ENCODE measurements around the gene SMAP2. TPM values are rescaled to one million over a fixed set of nuclear protein-coding genes. Genes with fewer than 3 reads are reported as not detected.

The SMAP2 gene
- total RNA-seq, 1 experiment from 2014 or later: 31.9 TPM

DNA sequence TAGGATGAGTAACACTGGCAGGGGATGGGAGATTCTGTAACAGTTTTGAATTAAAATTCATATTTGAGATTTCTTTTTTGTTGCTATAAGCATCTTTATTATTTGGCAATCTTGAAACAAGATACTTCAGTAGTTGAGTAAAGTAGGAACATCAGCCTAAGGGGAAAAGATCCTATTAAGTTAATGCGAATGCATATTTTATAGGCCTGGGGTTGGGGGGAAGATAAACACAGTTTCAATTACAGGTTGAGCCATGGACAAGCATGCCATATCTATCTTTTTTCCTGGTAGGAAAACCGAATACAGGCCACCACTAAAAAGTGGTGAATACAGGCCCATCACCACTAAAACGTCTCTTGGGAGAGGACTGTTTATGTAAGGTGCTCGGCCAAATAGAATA, 32.3 kb downstream of the SMAP2 start:
- DNase-seq (ENCODE audit: low read depth in 1 of 2, low spot score in 2 of 2): no peak
- Histone ChIP-seq H3K27me3 (replicated peaks) (no peaks in the 10 kb centered on the region), H3K9me3 (replicated peaks) (no peaks in the 10 kb centered on the region), H3K27ac (no peak overlapping the region), H3K4me1 (replicated peaks) (no peaks in the 10 kb centered on the region), H3K36me3 (peaks cover 19% of the 10 kb centered on the region), H3K4me3 (no peak overlapping the region)

DNA sequence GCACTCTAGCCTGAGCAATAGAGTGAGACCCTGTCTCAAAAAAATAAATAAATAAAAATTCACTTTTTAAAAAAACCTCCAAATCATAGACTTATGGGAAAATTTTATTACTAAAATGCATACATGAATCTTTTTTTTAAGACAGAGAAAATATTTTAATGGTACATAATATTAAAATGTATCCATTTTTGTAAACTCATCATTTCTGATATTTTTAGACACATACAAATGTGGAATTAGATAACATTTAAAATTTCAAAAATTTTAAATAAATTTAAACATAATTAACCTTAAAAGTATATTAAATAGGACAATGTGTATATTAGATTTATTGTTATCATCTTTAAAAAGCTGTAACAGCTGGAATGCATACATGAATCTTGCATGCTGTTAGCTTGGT, 33.9 kb downstream of the SMAP2 start:
- no peaks in the 10 kb centered on the region for H3K9me3 ChIP-seq (replicated peaks)
- H3K4me3 ChIP-seq: no peak overlapping the region
- no peaks in the 10 kb centered on the region for H3K27me3 ChIP-seq (replicated peaks)
- peaks cover 23% of the 10 kb centered on the region for H3K36me3 ChIP-seq
- DNase-seq (ENCODE audit: low read depth in 1 of 2, low spot score in 2 of 2): no peak
- no peaks in the 10 kb centered on the region for H3K4me1 ChIP-seq (replicated peaks)
- no peak overlapping the region for H3K27ac ChIP-seq

DNA sequence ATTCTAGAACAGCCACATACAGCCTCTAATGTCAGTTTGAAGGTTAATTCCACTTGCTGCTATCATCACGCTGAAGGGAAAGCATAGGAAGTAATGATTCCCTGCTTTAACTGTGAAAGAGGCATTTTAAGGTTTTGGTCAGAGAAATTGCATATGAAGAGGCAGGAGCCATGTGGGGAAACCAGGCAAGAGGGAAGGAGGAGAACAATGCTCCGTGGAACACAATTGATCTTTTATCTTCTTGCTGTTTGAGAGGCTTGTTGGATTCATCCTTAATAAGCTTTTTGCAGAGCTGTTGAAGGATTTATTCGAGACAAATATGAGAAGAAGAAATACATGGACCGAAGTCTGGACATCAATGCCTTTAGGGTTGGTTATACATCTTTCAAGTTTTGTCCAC, 35.9 kb downstream of the SMAP2 start:
- Histone ChIP-seq H3K4me3 (no peak overlapping the region), H3K27ac (no peak overlapping the region), H3K9me3 (replicated peaks) (no peaks in the 10 kb centered on the region), H3K27me3 (replicated peaks) (no peaks in the 10 kb centered on the region), H3K36me3 (peaks cover 36% of the 10 kb centered on the region), H3K4me1 (replicated peaks) (no peaks in the 10 kb centered on the region)
- no peak for DNase-seq (ENCODE audit: low read depth in 1 of 2, low spot score in 2 of 2)

DNA sequence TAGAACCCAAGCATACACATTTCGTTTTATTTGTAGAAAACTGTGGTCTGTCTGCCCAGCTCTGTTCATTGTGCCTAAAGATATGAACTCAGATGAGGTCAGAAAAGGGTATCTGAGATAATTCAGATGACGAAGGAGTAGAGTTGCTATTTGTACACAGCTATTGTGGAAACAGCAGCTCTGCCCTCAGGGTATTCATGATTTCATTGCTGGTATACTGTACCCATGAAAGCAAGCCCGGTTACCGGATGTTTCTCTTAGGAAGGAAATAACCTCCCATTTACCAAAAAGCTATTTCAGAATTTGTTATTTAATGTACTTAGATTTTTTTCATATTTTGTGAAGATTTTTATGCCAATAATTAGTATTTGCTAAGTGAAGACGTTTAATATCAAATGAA, 37.8 kb downstream of the SMAP2 start:
- H3K27ac ChIP-seq: no peak overlapping the region
- no peak for DNase-seq (ENCODE audit: low read depth in 1 of 2, low spot score in 2 of 2)

GRCh38 chr1:40411843-40412242, 38.3 kb downstream of the SMAP2 start:
- H3K36me3 ChIP-seq: peaks cover 59% of the 10 kb centered on the region
- H3K27ac ChIP-seq: no peak overlapping the region
- DNase-seq (ENCODE audit: low read depth in 1 of 2, low spot score in 2 of 2): no peak
- H3K4me1 ChIP-seq (replicated peaks): no peaks in the 10 kb centered on the region
- no peak overlapping the region for H3K4me3 ChIP-seq
- no peaks in the 10 kb centered on the region for H3K9me3 ChIP-seq (replicated peaks)
- no peaks in the 10 kb centered on the region for H3K27me3 ChIP-seq (replicated peaks)

More for the DNA sequence above, 37.8 kb downstream of the SMAP2 start:
- no peaks in the 10 kb centered on the region for H3K4me1 ChIP-seq (replicated peaks)
- no peaks in the 10 kb centered on the region for H3K9me3 ChIP-seq (replicated peaks)
- H3K36me3 ChIP-seq: peaks cover 54% of the 10 kb centered on the region
- H3K4me3 ChIP-seq: no peak overlapping the region
- no peaks in the 10 kb centered on the region for H3K27me3 ChIP-seq (replicated peaks)

DNA sequence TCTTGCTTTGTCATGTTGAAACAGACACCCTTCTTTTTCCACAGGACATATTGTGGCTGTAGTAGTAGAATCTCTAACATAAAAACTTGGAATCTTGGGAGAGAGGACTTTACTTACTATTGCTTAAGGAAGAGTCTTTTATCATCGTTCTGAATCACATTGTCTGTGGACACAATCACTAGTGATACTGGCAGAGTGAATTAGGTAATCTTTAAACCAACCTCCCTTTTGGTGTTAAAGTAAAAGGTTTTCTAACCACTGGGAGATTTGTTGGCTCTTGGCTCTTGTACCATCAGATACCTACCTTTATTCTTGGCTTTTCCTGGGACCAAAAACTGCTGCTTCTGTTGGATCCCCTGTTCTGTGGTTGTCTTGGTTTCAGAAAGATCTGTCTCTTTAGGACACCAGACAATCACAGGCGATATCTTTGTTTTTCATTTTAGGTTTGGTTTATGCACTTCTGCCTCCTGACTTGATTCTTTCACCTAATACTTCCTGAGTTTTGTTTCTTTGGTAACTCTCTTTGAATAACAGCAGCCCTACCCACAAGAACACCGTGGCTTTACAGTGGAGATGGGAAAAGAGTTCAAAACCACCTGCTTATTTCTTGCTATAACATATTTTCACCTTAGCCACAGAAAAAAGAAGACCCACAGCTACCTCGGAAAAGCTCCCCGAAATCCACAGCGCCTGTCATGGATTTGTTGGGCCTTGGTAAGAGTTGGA, 40.2 kb downstream of the SMAP2 start:
- H3K27ac ChIP-seq: no peak overlapping the region
- H3K4me3 ChIP-seq: no peak overlapping the region
- H3K27me3 ChIP-seq (replicated peaks): no peaks in the 10 kb centered on the region
- peaks cover 73% of the 10 kb centered on the region for H3K36me3 ChIP-seq
- no peak for DNase-seq (ENCODE audit: low read depth in 1 of 2, low spot score in 2 of 2)
- H3K9me3 ChIP-seq (replicated peaks): no peaks in the 10 kb centered on the region
- H3K4me1 ChIP-seq (replicated peaks): no peaks in the 10 kb centered on the region

DNA sequence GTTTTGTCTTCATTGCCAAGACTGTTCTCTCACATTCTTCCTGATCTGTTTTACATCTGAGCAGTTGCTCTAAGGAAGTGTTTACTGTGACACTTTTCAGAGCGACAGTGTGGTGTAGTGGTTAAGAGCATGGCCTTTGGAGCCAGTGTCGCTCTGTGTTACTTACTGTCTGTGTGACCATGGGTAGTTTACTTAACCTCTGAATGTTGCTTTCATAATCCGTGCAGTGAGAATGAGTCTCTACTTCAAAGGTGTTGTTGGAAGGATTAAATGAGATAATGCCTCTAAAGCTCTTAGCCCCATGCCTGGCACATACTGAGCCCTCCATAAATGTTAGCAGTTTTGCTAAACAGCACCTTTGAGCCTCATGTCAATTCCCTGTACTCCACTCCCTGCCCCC, 40.8 kb downstream of the SMAP2 start:
- Histone ChIP-seq H3K27ac (no peak overlapping the region), H3K4me3 (no peak overlapping the region), H3K36me3 (peaks cover 73% of the 10 kb centered on the region), H3K9me3 (replicated peaks) (no peaks in the 10 kb centered on the region), H3K4me1 (replicated peaks) (no peaks in the 10 kb centered on the region), H3K27me3 (replicated peaks) (no peaks in the 10 kb centered on the region)
- DNase-seq (ENCODE audit: low read depth in 1 of 2, low spot score in 2 of 2): no peak

- Histone ChIP-seq H3K9me3 (replicated peaks) (0 out of 2 replicates have a peak, but pooled peaks cover 3% of the 10 kb centered on the region), H3K4me3 (no peak overlapping the region), H3K27ac (no peak overlapping the region), H3K27me3 (replicated peaks) (no peaks in the 10 kb centered on the region), H3K36me3 (peaks cover 67% of the 10 kb centered on the region), H3K4me1 (replicated peaks) (no peaks in the 10 kb centered on the region)
- DNase-seq (ENCODE audit: low read depth in 1 of 2, low spot score in 2 of 2): no peak
These were observed 43.2 kb downstream of the SMAP2 start for GRCh38 chr1:40416709-40417108.

DNA sequence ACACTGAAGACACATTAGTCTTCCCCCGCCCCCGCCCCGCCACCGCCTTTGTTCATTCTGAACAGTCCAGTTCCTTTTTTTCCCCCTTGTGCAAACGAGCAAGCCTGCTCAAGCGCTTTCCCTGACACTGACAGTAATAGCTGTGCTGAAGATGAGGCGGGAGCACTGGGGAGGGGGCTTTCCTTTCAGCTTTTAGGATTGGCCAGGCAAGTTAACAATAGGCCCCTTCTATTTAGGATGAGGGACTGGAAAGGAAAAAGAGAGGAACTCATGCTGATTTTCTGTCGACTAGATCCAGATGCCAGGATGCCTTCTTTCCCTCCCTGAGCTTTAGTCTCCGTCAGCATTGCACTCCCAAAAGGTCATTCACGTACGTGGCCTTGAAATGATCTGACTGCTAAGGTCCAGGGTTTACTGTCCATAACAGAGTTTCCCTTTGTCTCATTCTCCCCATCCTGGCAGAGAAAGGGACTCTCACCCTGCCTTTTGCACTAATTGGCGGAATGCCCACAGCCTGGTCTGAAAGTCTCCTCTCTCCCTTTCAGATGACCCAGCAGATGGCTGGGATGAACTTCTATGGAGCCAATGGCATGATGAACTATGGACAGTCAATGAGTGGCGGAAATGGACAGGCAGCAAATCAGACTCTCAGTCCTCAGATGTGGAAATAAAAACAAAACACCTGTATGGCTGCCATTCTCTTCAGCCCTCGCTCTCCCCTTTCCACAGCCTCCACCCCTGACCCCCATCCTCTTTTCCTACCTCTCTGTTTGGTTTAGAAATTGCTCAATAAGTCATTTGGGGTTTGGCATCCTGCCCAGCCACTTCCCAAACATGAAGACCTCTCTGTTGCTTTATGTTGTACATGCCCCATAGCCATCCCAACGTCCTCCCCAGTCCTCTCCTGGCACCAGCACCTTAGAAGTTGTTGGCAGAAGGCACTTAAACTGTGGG, 48.2 kb downstream of the SMAP2 start:
- H3K9me3 ChIP-seq (replicated peaks): peaks cover 3% of the 10 kb centered on the region; the same call in 1 of the 2 replicates
- no peak overlapping the region for H3K27ac ChIP-seq
- no peak for DNase-seq (ENCODE audit: low read depth in 1 of 2, low spot score in 2 of 2)
- no peaks in the 10 kb centered on the region for H3K27me3 ChIP-seq (replicated peaks)
- no peaks in the 10 kb centered on the region for H3K4me1 ChIP-seq (replicated peaks)
- no peak overlapping the region for H3K4me3 ChIP-seq
- peaks cover 56% of the 10 kb centered on the region for H3K36me3 ChIP-seq

DNA sequence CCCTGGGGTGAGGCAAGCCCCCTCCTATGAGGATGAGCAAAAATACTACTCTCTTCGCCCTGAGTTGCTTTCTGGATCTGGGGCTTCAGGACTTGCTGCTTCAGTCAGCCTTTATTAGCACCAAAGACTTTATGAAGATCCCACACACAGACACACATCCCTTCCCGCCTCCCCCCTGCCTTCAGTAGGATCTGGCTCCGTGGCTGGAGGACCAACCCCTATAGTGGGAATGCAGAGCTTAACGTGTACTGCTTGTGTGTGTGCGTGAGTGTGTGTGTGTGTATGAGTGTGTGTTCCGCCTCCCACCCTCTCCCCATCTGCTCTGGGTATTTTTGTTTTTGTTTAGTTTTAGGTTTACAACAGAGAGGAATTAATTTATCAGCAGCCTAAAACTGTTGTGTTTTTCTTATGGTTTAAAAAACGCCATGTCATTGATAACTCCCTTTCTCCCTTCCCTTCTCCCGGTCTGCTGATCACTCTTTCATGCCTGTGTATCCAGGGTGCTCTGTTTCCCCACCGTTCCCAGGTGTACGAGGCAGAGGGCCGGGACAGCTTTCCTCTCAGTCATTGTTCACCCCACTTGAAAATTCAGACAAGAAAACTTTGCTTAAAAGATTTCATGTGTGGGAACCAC, 49.2 kb downstream of the SMAP2 start:
- DNase-seq (ENCODE audit: low read depth in 1 of 2, low spot score in 2 of 2): no peak
- Histone ChIP-seq H3K4me3 (no peak overlapping the region), H3K36me3 (peaks cover 48% of the 10 kb centered on the region), H3K27me3 (replicated peaks) (no peaks in the 10 kb centered on the region), H3K9me3 (replicated peaks) (peaks cover 3% of the 10 kb centered on the region; the same call in 1 of the 2 replicates), H3K27ac (no peak overlapping the region), H3K4me1 (replicated peaks) (no peaks in the 10 kb centered on the region)

GRCh38 chr1:40423264-40423642, 49.7 kb downstream of the SMAP2 start:
- no peak overlapping the region for H3K4me3 ChIP-seq
- no peak overlapping the region for H3K27ac ChIP-seq
- peaks cover 3% of the 10 kb centered on the region; the same call in 1 of the 2 replicates for H3K9me3 ChIP-seq (replicated peaks)
- no peaks in the 10 kb centered on the region for H3K27me3 ChIP-seq (replicated peaks)
- H3K36me3 ChIP-seq: peaks cover 43% of the 10 kb centered on the region
- no peak for DNase-seq (ENCODE audit: low read depth in 1 of 2, low spot score in 2 of 2)
- no peaks in the 10 kb centered on the region for H3K4me1 ChIP-seq (replicated peaks)

DNA sequence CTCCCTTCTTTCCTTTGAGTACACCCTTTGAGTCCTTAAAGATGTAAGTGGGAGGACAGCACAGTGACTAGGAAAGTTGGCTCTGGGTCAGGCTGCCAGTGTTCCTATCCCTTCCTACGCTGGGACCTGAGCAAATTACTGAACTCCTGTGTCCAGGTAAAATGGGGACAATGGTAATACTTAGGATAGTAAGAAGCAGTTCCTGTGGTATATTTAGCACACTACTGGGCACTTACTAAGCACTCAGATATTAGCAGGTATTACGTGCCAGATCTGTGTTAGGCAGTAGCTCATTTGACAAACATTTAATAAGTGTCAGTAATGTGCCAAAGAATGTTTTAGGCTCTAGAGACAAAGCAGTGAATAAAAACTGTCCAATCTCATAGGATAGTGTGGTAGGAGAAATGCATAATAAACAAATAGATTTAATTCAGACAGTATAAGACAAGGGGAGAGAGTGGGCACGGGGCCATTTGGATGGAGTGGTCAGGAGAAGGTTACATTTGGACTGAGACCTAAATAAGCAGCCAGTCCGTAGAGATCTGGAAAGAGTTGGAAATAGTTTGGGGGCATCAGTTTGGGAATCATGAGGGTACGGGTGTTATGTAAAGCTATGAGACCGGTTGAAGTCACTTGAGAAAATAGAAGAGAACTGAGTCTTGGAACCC, 50.6 kb downstream of the SMAP2 start:
- H3K27me3 ChIP-seq (replicated peaks): no peaks in the 10 kb centered on the region
- H3K4me1 ChIP-seq (replicated peaks): no peaks in the 10 kb centered on the region
- H3K4me3 ChIP-seq: no peak overlapping the region
- peaks cover 35% of the 10 kb centered on the region for H3K36me3 ChIP-seq
- no peak for DNase-seq (ENCODE audit: low read depth in 1 of 2, low spot score in 2 of 2)
- peaks cover 3% of the 10 kb centered on the region; the same call in 1 of the 2 replicates for H3K9me3 ChIP-seq (replicated peaks)
- no peak overlapping the region for H3K27ac ChIP-seq

DNA sequence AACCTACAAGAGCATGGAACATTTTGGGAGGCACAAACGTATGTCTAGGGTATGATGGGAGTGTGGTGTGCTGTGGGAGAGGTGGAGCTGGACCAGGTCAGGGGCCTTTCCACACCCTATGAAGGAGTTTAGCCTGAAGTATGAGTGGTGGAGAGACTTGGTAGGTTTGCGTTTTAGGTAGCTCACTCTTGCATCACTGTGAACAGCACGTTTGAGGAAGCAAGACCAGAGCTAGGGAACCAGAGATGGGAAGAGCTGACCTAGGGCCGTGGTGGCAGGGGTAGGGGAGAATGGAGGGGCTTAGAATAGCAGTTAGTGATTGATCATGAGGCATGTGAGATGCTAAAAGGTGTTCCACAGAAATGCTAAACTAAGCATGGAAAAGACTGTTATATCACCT, 51.7 kb downstream of the SMAP2 start:
- no peaks in the 10 kb centered on the region for H3K4me1 ChIP-seq (replicated peaks)
- no peak for DNase-seq (ENCODE audit: low read depth in 1 of 2, low spot score in 2 of 2)
- H3K27me3 ChIP-seq (replicated peaks): no peaks in the 10 kb centered on the region
- H3K27ac ChIP-seq: no peak overlapping the region
- H3K4me3 ChIP-seq: no peak overlapping the region
- H3K36me3 ChIP-seq: peaks cover 27% of the 10 kb centered on the region
- no peaks in the 10 kb centered on the region; the same call in 1 of the 2 replicates for H3K9me3 ChIP-seq (replicated peaks)

Measured in SJSA1 (cell line).